SK-N-SH (cell line): ENCODE measurements around the gene CPLX1. TPM values are rescaled to one million over a fixed set of nuclear protein-coding genes. Genes with fewer than 3 reads are reported as not detected.

ENCODE experiments used
- CTCF ChIA-PET: fragments of 300-600, 350-600 bp; formaldehyde crosslinking; extraction: SDS; loops from one replicate; lab custom pipeline; 2021; lab: Yijun Ruan, JAX
- POLR2A ChIA-PET: fragments of 350-600 bp; sonication (Branson Sonifier 250); formaldehyde crosslinking; extraction: SDS; loops from one replicate; lab custom pipeline; 2020; ENCODE audit warnings: antibody characterized with exemption, inconsistent platforms; lab: Yijun Ruan, JAX
- DNase-seq: peaks from one replicate; pipeline ENCODE4 v3.0.0; 2012
- H2AFZ ChIP-seq: fragments of 200-600 bp; sonication (generic); 2 replicates; pipeline ENCODE4 v1.8.1; 2016; ENCODE audit warnings: antibody characterized with exemption, mild to moderate bottlenecking, low read depth
- H3F3A ChIP-seq: fragments of 200-600 bp; sonication (generic); replicated peaks from 2 replicates; pipeline ENCODE3; 2016; ENCODE audit warnings: antibody characterized with exemption, mild to moderate bottlenecking; ENCODE audit not compliant: insufficient read depth
- H3K27ac ChIP-seq, 2 experiments: fragments of 200-500 bp in 1 of 2; fragments of 200-600 bp in 1 of 2; sonication (Bioruptor generic) in 1 of 2; sonication (generic), shearing (Covaris generic) in 1 of 2; 2 replicates each; pipeline versions ENCODE4 v1.5.1 to v1.6.1; 2014 to 2016; ENCODE audit warnings: low read depth in 2 of 2, inconsistent platforms in 1 of 2, low read length in 1 of 2, mild to moderate bottlenecking in 1 of 2, mixed read lengths in 1 of 2
- H3K27me3 ChIP-seq: fragments of 200-600 bp; sonication (generic), shearing (Covaris generic); 2 replicates; pipeline ENCODE4 v1.6.1; 2016; ENCODE audit warnings: mixed run types; ENCODE audit not compliant: insufficient read depth
- H3K36me3 ChIP-seq, 2 experiments: fragments of 200-500 bp in 1 of 2; fragments of 200-600 bp in 1 of 2; sonication (Bioruptor generic) in 1 of 2; sonication (generic) in 1 of 2; replicated peaks in 1 of 2; 2 replicates each; pipeline versions ENCODE3 to v1.5.1; 2014 to 2016; ENCODE audit warnings: low read length in 1 of 2, mild to moderate bottlenecking in 1 of 2; ENCODE audit not compliant: insufficient read depth in 2 of 2, control insufficient read depth in 1 of 2
- H3K4me1 ChIP-seq, 2 experiments: fragments of 200-500 bp in 1 of 2; fragments of 200-600 bp in 1 of 2; sonication (Bioruptor generic) in 1 of 2; sonication (generic), shearing (Covaris generic) in 1 of 2; 2 replicates each; pipeline versions ENCODE4 v1.5.1 to v1.6.1; 2014 to 2016; ENCODE audit warnings: low read depth in 1 of 2, low read length in 1 of 2, mixed run types in 1 of 2; ENCODE audit not compliant: insufficient read depth in 2 of 2, control insufficient read depth in 1 of 2
- H3K4me2 ChIP-seq: fragments of 200-600 bp; sonication (generic), shearing (Covaris generic); 2 replicates; pipeline ENCODE4 v1.6.1; 2017; ENCODE audit warnings: mixed run types
- H3K4me3 ChIP-seq, 2 experiments: fragments of 200-500 bp in 1 of 2; fragments of 200-600 bp in 1 of 2; sonication (Bioruptor generic) in 1 of 2; sonication (generic), shearing (Covaris generic) in 1 of 2; 2 replicates each; pipeline versions ENCODE4 v1.5.1 to v1.8.1; 2014 to 2016; ENCODE audit warnings: low read depth in 2 of 2, inconsistent platforms in 1 of 2, low read length in 1 of 2, mild to moderate bottlenecking in 1 of 2, mixed read lengths in 1 of 2, moderate library complexity in 1 of 2
- H3K79me2 ChIP-seq: fragments of 200-600 bp; sonication (generic); 2 replicates; pipeline ENCODE4 v1.8.1; 2017; ENCODE audit warnings: mild to moderate bottlenecking; ENCODE audit not compliant: insufficient read depth
- H3K9ac ChIP-seq: fragments of 200-600 bp; sonication (generic); 2 replicates; pipeline ENCODE4 v1.6.1; 2017; ENCODE audit warnings: mixed run types
- H3K9me2 ChIP-seq: fragments of 200-600 bp; sonication (generic); 2 replicates; pipeline ENCODE4 v1.6.1; 2017; ENCODE audit warnings: mixed run types
- H3K9me3 ChIP-seq: fragments of 200-600 bp; sonication (generic); 2 replicates; pipeline ENCODE4 v1.6.1; 2017; ENCODE audit warnings: mixed run types, mild to moderate bottlenecking, moderate library complexity
- H4K20me1 ChIP-seq: fragments of 200-600 bp; sonication (generic); 2 replicates; pipeline ENCODE4 v1.6.1; 2017; ENCODE audit warnings: mild to moderate bottlenecking, mixed run types; ENCODE audit not compliant: insufficient read depth
- CHD2 ChIP-seq: fragments of 150-350 bp; IDR thresholded peaks from 2 replicates; pipeline ENCODE4 v1.6.1; 2018; ENCODE audit warnings: low read length; ENCODE audit not compliant: partially characterized antibody
- FOXJ3 ChIP-seq: sonication (generic); formaldehyde crosslinking; IDR thresholded peaks from 2 replicates; pipeline ENCODE4 v1.5.1; 2020; ENCODE audit warnings: mild to moderate bottlenecking, missing genetic modification reagents
- FOXM1 ChIP-seq: IDR thresholded peaks from 2 replicates; pipeline ENCODE4 v1.4.0; 2012; ENCODE audit warnings: low read depth, mild to moderate bottlenecking
- GATA2 ChIP-seq: sonication (generic); formaldehyde crosslinking; IDR thresholded peaks from 2 replicates; pipeline ENCODE4 v1.5.0; 2020; ENCODE audit warnings: mild to moderate bottlenecking, missing genetic modification reagents
- JUND ChIP-seq: IDR thresholded peaks from 2 replicates; pipeline ENCODE4 v1.4.0; 2012
- MEF2A ChIP-seq: IDR thresholded peaks from 2 replicates; pipeline ENCODE4 v1.4.0; 2012; ENCODE audit warnings: low read depth, borderline replicate concordance
- MXI1 ChIP-seq: IDR thresholded peaks from 2 replicates; pipeline ENCODE4 v1.6.1; 2012; ENCODE audit warnings: mild to moderate bottlenecking, low read depth, low read length, improper control_type of control experiment
- NRF1 ChIP-seq: IDR thresholded peaks from 2 replicates; pipeline ENCODE4 v1.6.1; 2012; ENCODE audit warnings: low read depth, mild to moderate bottlenecking, low read length
- RAD21 ChIP-seq: IDR thresholded peaks from 2 replicates; pipeline ENCODE4 v1.6.1; 2012; ENCODE audit warnings: mild to moderate bottlenecking, low read length
- RCOR1 ChIP-seq: fragments of 150-350 bp; IDR thresholded peaks from 2 replicates; pipeline ENCODE4 v1.6.1; 2017; ENCODE audit warnings: antibody characterized with exemption, low read length
- RFX5 ChIP-seq: IDR thresholded peaks from 2 replicates; pipeline ENCODE4 v1.6.1; 2012; ENCODE audit warnings: mild to moderate bottlenecking, improper control_type of control experiment, low read length
- SIN3A ChIP-seq: IDR thresholded peaks from 2 replicates; pipeline ENCODE4 v1.6.1; 2012; ENCODE audit warnings: low read depth, mild to moderate bottlenecking, low read length, moderate library complexity, borderline replicate concordance
- SMC3 ChIP-seq: IDR thresholded peaks from 2 replicates; pipeline ENCODE4 v1.6.1; 2012; ENCODE audit warnings: low read depth, low read length, improper control_type of control experiment
- TCF12 ChIP-seq: IDR thresholded peaks from 2 replicates; pipeline ENCODE4 v1.4.0; 2012
- TEAD4 ChIP-seq: IDR thresholded peaks from 2 replicates; pipeline ENCODE4 v1.4.0; 2012; ENCODE audit warnings: mild to moderate bottlenecking, borderline replicate concordance; ENCODE audit not compliant: insufficient read depth
- WGBS: methylation state at CpG from one replicate; pipeline ENCODE4 v1.1.6; 2017; ENCODE audit warnings: low lambda C conversion rate; 5-methylcytosine and 5-hydroxymethylcytosine counted together
- polyA plus RNA-seq, 3 experiments: library from polyadenylated mRNA; depleted of rRNA; stranded (reverse); fragments of >200 nt; gene quantifications; 2 replicates each; pipeline ENCODE4 v1.2.3, GENCODE V29; 2012
- TF ChIP-seq, protein P1 (sequence below): IDR thresholded peaks from 2 replicates; pipeline ENCODE4 v1.4.0; 2012; ENCODE audit warnings: low read depth, borderline replicate concordance
- TF ChIP-seq, protein P2 (sequence below): fragments of 150-350 bp; IDR thresholded peaks from 2 replicates; pipeline ENCODE4 v1.6.1; 2017; ENCODE audit warnings: antibody characterized with exemption, low read length, low read depth, borderline replicate concordance
- TF ChIP-seq, protein P3 (sequence below): IDR thresholded peaks from 2 replicates; pipeline ENCODE4 v1.4.0; 2012; ENCODE audit warnings: low read depth
- TF ChIP-seq, protein P4 (sequence below): fragments of 150-350 bp; IDR thresholded peaks from 2 replicates; pipeline ENCODE4 v1.6.1; 2016; ENCODE audit warnings: mild to moderate bottlenecking, low read depth, low read length

Gene CPLX1
- polyA plus RNA-seq, 1 of the 3 experiments (the other 2 are of a cell fraction), result 0.56 TPM

DNA sequence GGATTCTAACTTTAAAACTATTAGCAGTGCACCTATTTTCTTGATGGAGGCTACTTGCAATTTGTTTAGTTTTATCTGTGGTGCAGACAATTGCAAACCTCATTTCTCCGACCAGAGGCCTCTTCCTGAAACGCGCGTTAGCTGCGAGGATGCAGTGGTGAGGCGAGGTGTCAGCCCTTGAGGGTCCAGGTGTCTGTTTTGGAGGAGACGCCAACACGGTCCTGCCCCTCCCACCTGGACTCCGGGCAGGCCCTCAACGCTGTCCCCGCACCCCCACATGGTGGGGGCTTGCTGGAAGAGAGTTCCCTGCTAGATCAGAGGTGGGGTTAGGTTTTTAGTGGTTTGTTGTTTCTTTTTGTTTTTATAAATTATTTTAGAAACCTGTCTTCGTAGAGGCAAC is 85.9 kb downstream of the CPLX1 start:
- Histone ChIP-seq H3K27ac (no peak overlapping the region), H3K27me3 (no peaks in the 10 kb centered on the region), H3K4me3 (no peak overlapping the region), H4K20me1 (peaks cover 18% of the 10 kb centered on the region), H3K9ac (no peak overlapping the region), H3K36me3 (peaks cover 28 to 49% of the 10 kb centered on the region in 2 experiments), H3K9me2 (no peaks in the 10 kb centered on the region), H3K9me3 (no peaks in the 10 kb centered on the region), H3F3A (peaks cover 10% of the 10 kb centered on the region), H3K4me2 (no peak overlapping the region), H3K79me2 (0 out of 2 replicates have a peak, but pooled peaks cover 4% of the 10 kb centered on the region), H2AFZ (no peak overlapping the region), H3K4me1 (no peaks in the 10 kb centered on the region)
- WGBS, result 93% methylated on average over 12 of the region's 12 CpGs
- ChIA-PET POLR2A (no interaction called here), CTCF (no interaction called here)
- DNase-seq, result no peak
- TF ChIP-seq, protein P1, sequence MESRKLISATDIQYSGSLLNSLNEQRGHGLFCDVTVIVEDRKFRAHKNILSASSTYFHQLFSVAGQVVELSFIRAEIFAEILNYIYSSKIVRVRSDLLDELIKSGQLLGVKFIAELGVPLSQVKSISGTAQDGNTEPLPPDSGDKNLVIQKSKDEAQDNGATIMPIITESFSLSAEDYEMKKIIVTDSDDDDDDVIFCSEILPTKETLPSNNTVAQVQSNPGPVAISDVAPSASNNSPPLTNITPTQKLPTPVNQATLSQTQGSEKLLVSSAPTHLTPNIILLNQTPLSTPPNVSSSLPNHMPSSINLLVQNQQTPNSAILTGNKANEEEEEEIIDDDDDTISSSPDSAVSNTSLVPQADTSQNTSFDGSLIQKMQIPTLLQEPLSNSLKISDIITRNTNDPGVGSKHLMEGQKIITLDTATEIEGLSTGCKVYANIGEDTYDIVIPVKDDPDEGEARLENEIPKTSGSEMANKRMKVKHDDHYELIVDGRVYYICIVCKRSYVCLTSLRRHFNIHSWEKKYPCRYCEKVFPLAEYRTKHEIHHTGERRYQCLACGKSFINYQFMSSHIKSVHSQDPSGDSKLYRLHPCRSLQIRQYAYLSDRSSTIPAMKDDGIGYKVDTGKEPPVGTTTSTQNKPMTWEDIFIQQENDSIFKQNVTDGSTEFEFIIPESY, result no peak
- no peak for TF ChIP-seq MXI1
- TF ChIP-seq CHD2, result no peak
- no peak for TF ChIP-seq TCF12
- TF ChIP-seq JUND, result no peak
- no peak for TF ChIP-seq MEF2A
- TF ChIP-seq, protein P2, sequence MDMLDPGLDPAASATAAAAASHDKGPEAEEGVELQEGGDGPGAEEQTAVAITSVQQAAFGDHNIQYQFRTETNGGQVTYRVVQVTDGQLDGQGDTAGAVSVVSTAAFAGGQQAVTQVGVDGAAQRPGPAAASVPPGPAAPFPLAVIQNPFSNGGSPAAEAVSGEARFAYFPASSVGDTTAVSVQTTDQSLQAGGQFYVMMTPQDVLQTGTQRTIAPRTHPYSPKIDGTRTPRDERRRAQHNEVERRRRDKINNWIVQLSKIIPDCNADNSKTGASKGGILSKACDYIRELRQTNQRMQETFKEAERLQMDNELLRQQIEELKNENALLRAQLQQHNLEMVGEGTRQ, result no peak
- TF ChIP-seq NRF1, result no peak
- no peak for TF ChIP-seq RAD21
- no peak for TF ChIP-seq SMC3
- TF ChIP-seq, protein P3, sequence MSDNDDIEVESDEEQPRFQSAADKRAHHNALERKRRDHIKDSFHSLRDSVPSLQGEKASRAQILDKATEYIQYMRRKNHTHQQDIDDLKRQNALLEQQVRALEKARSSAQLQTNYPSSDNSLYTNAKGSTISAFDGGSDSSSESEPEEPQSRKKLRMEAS, result no peak
- no peak for TF ChIP-seq RFX5
- no peak for TF ChIP-seq FOXM1
- TF ChIP-seq TEAD4, result no peak
- TF ChIP-seq, protein P4, sequence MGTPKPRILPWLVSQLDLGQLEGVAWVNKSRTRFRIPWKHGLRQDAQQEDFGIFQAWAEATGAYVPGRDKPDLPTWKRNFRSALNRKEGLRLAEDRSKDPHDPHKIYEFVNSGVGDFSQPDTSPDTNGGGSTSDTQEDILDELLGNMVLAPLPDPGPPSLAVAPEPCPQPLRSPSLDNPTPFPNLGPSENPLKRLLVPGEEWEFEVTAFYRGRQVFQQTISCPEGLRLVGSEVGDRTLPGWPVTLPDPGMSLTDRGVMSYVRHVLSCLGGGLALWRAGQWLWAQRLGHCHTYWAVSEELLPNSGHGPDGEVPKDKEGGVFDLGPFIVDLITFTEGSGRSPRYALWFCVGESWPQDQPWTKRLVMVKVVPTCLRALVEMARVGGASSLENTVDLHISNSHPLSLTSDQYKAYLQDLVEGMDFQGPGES, result no peak
- no peak for TF ChIP-seq GATA2 (CRISPR knock-in tag)
- no peak for TF ChIP-seq SIN3A
- no peak for TF ChIP-seq RCOR1
- no peak for TF ChIP-seq FOXJ3 (CRISPR knock-in tag)
